GM21515 (cell line): ENCODE data around the gene CUL4B.
"Not testable (repeated sequence)": the region's sequence is repeated elsewhere in the genome, so short reads cannot be mapped to it uniquely, and the experiment has no call there.

Source experiments
- ATAC-seq: cut with Tn5 transposase; IDR thresholded peaks from one replicate; pipeline ENCODE4 v1.9.1; 2021; ENCODE audit not compliant: unreplicated experiment

CUL4B gene

DNA sequence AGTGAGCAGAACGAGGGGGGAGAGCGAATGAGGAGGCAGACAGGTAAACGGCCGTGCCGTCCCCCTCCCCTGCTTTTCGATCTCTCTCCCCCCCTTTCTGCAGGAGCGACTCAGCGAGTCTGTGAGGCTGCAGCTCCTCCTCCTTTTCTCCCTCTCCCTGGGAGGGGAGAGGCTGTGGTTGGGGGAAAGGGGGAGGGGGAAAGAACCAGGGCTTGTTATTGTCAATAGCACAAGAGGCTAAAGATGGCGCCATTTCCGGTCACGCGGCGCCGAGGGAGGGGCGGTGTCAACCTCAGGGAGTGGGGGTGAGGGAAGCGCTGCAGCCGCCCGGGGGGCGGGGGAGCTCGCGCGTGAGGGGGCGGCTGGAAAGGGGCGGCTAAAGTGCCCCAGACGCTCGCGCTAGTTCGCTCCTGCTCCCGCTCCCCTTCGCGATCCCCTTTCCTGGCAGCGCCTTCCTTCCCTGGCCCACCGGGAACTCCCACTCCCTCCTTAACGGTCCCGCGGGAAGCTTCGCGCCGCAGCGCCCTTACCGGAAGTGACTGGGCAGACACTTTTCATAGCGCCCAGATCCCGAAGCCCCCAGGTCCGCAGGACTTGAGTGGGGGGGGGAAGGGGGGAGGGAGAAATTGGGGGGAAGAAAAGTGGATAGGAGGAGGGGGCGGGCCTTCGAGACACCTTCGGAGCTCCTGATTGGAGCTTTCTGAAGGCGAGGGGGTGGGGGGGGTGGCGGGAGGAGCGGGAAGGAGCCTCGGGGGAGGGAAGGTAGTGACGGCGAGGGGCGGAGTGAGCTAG is at the start of gene CUL4B:
Gene CUL4B, minus strand, starts transcription at position 121 of the 792 bp plus-strand sequence. CDS start 324 bp downstream, outside the sequence.
- ATAC-seq = peak; percentile 79

DNA sequence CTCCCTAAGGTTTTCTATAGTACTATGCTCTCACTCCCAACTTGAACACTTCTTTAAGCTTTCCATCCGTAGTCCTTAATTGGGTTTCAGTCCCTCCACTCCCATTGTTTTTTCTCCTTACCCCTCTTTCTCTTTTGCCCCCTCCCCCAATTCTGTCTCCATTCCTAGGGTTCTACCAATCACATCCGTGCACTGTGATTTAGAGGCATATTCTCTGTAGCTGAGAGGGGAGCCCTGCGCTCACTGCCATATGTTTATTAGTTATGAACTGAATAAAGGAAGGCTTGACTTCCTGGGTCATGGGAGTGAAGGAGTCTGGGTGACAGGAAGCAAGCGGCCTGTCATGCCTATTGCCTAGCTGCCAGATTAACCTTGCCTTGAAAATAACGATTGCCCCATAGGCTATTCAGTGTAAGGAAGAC is 43.6 kb upstream of the CUL4B start:
- ATAC-seq = peak; percentile 68

DNA sequence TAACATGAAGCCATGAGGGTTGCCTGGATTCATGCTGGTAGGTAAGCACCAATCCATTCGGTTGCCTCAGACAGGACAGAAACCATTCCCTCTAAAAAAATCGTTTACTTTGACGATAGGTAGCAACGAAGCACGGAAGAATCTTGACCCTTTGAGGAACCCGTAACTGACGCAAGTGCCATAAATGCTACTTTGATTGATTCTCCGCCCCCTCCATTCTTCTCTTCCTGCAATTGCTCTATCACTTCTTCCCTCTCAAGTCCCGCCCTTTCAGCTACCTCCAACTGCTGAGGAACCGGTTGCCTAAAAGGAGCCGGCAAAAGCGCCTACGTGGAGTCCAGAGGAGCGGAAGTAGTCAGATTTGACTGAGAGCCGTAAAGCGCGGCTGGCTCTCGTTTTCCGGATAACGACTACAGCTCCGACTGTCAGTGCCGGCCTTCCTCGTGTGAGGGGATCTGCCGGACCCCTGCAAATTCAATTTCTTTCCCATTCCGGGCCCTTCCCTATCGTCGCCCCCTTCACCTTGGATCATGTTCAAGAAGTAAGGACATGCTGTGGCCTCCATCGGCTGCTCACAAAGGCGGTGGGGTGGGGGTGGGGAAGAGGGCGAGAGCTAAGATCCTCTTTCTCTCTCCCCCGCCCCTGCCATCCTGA is 43.1 kb upstream of the CUL4B start, which contains the start of gene MCTS1:
Gene MCTS1, plus strand, starts transcription at position 395 of the 654 bp plus-strand sequence. Its CDS starts 136 bp downstream, at position 531.
- peak; percentile 90 for ATAC-seq

DNA sequence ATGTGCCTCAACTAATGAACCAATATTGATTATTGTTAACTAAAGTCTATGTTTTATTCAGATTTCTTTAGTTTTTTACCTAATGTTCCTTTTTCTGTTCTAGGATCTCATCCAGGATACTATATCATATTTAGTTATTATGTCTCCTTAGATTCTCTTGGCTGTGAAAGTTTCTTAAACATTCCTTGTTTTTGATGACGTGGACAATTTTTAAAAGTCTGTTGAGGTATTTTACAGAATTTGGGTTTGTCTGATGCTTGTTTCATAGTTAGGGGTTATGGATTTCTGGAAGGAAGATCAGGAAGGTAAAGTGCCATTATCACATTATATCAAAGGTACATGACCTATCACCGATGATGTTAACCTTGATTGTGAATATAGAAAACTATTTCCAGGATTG is 24.9 kb upstream of the CUL4B start:
- no peak for ATAC-seq

DNA sequence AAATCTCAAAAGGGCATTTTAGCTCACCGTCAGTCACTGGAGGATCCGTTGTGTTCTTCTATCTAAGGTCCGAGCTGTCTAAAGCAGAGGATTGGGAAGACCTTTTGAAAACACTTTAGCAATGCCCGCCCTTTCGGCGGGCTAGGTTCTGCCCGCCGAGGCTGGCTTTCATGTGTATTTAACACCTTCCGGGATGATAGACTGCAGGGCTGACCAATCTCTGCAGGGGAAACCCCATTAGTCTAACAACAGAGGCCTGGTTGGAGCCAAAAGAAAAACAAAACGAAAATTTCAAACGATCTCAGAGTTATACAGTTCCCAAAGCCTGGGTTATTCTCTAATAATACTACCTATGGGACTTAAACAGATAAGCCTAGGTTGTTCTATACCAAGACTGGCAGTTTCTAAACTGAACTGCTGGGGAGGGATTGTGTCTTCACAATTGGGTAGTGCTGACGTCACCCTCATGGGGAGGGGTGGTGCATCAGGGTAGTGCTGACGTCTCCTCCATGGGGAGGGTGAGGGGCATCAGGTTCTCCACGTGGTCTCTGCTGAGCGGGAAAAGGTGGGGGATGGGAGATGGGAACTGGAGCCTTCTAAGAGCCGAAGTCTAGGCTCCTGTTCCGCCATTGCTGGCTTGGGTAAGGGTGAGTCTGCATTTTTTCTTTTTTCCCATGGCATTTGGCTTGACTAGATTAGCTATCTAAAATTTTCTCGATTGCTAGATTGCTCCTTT is 14.8 kb upstream of the CUL4B start:
- ATAC-seq = no peak

DNA sequence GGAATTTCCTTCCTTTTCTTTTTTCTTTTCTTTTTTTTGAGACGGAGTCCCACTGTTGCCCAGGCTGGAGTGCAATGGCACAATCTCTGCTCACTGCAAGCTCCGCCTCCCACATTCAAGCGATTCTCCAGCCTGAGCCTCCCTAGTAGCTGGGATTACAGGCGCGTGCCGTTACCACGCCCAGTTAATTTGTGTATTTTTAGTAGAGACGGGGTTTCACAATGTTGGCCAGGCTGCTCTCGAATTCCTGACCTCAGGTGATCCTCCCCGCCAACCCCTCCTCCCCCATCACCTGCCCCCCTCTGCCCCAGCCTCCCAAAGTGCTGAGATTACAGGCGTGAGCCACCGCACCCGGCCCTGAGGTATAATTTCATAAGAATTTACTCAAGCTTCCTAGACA is 13.0 kb upstream of the CUL4B start:
- not testable (repeated sequence) for ATAC-seq

DNA sequence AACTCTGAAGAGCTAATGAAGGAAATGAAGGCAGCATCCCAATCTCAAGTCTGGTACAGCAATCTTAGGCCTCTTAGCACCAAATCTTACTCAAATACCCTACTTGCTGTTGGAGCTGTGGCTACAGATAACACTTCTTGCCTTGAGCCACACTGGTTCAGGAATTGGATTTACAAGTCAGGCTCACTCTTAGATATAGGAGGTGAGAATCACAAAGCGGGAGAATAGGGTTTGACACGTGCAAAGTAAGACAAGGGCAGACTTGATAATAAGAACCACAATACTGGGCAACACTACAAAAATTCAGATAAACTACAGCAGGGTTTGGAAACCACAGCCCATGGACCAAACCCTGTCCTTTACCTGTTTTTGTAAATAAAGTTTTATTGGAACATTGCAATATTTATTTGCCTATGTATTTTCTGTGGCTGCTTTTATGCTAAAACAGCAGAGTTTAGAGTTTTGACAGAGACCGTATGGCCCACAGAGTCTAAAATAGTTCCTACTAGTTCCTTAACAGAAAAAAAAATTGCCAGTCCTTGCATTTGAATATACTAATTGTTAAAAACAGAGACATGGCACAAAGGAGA is 9.3 kb upstream of the CUL4B start:
- no peak for ATAC-seq

DNA sequence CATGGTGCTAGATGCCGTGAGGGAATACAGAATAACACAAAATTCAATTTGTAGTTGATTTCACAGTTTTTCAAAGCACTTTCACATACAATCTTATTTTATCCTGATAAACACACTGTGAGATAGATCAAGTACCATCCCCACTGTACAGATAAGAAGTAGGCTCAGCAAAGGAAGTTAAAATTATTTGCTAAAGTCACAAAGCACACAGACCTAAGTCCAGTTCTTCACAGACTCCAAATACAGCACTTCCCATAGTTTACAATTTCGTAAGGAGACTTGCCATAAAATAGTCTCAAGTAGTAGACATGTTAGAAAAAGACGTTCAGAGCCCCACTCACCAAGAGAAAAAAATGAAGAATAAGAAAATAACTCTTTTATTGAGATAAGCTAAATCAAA is 7.8 kb upstream of the CUL4B start:
- no peak for ATAC-seq

DNA sequence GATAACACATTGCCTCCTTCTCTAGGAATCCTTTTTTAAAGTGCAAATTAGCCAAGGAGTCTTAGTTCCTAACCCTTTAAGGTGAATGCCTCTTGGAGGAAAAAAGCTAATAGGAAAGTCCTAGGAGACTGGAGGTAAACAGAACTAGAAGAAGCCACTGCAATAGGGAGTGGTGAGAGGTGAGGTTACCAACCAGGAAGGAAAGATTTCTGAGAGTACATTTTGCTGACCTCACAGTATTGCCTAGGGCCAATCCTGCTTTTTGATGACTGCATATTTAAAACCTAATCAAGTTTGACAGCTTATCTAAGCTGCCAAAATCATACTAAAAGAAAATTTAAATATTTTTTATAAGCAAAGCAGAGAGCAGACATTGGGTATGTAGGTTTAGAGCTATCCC is 7.3 kb upstream of the CUL4B start:
- no peak for ATAC-seq

DNA sequence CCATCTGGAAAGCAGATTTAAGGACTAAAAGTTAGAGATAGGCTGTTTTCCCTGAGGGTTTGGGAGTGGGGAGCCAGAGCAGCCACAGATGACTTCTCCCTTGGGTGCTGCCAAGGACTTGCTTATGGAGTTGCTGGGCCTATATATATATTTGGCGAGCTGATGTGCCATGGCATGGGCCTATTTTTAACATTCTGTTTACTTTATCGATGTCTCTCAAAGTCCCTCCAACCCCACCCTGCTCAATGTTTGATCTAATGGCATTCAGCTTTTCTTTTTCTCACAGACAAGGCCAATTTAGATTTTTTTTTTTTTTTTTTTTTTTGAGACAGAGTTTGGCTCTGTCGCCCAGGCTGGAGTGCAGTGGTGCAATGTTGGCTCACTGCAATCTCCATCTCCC is 6.1 kb upstream of the CUL4B start:
- ATAC-seq = no peak

DNA sequence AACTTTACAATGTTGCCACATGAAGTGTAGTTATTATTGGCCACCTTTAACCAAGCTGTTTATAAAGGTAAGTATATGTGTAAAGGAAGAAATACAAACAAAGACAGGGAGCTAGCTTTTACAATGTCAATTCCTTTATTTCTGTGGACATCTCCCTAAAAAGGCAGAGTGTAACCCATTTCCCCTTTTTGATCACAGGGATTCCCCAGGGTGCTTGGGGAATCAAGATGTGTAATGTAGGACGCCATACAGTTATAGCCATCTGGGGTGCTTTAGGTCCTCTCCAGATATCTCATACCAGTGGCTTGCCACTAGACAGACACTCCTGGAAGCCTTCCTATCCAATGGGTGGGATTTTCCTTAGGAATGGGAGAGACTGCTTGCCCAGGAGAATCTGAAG is 4.2 kb upstream of the CUL4B start:
- no peak for ATAC-seq

DNA sequence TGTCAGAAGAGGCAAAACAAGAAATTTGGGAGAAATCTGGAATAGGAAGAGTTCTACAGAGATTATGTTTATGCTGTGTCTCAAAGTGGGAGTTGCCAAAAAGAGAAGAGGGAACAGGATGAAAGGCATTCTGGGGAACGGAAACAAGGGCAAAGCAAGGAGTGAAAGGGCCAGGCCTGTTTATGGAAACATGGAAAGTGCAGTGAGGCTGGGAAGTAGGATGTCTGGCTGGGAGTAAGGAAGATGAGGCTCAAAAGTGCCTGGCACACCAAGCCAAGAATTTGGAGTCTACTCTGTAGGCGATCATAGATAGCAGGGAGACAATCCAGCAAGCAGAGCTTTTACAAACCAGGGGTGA is 1.8 kb upstream of the CUL4B start:
- ATAC-seq = no peak

DNA sequence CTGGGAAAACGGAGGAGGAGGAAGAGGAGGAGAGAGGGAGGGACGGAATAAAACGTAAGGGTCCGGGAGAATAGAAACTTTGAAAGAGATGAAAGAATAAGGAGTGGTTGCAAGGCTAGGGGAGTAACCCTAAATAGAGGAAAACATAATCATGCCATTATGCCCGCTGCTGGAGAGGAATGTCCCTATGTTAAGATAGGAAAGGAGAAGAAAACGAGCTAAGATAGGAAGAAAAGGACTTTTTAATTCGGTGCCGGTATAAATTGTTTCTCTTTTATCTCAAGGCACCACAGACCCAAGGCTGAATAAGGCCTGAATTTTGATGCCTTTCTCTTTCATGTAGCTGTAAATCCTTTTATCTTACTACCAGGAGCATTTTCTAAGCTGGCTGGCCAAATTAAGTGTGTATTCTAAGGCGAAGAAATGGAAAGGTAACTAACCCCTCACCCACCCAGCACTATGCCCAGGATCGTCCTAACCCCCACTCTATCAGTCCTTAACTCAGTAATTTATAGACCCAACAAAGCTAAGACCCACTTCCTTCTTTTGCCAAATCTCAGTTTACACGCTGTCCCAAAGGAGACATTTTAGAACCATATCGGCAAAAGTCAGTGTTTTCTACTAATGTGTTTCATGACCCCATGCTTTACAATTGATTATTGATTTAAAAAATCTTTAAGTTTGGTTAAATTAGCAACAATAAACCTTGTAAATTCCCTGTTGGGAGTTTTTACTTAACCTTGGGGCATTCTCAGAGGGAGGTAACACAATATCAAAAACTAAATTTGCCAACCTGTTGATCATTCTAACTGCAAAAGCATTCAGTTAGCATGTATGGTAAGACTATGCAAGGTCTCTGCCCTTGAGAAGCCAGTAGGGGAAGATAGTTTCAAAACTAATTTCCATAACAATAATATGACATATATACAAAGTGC is 1.1 kb upstream of the CUL4B start:
- no peak for ATAC-seq

DNA sequence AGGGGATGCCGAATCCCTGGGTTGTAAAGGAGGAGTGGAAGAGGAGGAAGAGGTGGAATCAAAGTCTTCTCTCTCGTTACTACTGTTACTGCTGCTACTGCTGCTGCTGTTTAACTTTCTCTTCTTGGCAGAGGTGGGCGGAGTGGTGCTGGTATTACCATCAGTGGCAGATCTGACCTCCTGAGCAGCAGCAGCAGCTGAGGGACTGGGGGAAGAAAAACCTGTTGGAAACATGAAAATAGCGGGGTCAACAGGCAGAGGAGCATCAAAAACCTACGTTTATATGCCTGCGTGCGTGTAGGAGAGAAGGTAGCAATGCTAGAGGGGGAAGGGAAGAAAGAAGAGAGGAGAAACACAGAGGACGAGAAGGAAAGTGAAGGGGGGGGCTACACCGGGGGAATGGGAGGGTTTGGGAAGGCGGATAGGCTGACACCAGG is 339 bp downstream of the CUL4B start:
- peak; percentile 38 for ATAC-seq

DNA sequence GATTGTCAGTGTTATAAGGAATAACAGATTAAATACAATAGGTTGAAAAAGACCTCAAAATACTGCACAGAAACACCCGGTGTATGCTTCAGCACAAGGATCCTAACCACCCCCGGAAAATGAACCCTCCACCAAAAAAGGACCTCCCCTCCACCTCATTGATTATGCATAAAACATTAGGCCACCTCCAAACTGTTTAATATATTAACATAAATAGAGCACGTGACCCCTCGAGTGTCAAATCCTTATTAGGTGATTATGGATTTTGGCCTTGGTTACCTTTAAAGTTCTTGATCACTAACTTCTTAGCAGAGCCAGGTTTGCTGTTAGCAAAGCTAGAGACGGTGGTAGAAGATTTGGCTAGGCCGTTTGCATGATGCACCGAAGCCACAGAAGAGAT is 958 bp downstream of the CUL4B start:
- no peak for ATAC-seq

DNA sequence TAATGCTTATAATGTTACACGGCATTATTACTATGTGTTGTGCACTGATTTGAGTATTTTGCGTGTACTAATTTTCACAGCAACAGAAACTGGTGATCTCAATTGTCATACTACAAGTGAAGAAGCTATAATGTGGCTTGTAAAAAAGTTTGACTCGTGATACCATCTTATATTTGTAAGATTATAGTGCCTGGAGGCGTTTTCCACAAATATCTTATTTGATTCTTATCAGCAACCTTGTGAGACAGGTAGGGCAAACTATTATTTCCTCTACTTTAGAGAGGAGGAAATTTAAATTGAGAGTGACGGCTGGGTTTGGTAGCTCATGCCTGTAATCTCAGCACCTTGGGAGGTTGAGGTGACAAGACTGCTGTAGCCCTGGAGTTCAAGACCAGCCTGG is 4.5 kb downstream of the CUL4B start:
- ATAC-seq = no peak

DNA sequence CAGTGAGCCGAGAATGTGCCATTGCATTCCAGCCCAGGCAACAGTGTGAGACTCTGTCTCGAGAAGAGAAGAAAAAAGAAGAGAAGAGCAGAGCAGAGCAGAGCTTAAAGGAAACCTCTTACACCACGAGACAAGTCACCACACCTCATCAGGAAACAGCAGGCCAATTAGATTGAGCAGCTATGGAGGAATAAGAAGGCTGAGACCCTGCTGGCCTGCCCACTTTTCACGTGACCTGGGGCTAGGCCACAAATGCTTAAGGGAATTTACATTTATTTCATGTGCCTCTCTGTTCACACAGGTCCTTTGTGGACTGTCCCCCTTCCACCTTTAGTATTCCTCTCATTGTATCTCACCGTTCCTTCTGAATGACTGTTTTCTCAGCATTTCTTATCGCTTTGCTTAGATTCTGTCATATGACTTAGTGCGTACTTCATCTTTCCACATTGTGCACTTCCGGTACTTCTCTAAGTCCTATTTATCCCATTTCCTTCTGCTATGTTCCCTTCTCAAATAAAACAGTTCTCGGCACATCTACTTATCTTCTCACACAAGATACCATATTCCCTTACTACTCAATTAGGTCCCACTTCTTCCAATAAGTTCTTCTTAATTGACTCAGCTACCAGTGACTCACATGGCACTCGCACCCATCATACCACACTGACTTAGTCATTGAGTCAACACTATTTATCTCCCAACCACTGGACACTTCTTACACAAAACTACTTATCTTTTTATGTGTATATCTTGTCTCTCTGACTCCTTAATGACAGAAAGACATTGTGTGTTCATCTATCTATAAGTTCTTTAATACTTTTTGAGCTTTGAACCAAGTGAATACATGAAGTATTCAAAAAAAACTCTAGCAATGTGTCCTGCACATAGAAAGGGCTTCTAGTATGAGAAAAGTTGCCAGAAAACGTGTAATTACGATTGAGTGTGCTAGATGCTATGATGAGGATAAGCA is 11.0 kb downstream of the CUL4B start:
- no peak for ATAC-seq

DNA sequence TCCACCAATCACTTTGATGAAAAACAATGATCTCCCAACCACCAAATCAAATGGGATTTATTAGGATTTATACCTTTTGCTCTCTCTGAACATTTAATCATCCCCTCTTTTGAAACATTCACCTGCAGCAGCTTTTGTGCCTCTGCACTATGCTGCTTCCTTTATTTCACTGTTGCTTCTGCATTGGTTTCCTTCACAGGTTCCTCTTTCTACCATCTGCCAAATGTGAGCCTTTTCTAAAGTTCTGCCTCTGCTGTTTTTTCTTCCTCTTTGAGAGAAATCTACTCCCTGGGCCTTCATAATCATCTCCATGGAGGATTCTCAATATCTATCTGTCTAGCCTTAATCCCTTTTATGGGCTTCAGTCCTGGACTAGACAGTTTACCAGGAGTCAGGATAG is 24.7 kb downstream of the CUL4B start:
- ATAC-seq = no peak
